Measurements from ENCODE around the gene WDTC1. TPM values are rescaled to one million over a fixed set of nuclear protein-coding genes. Genes with fewer than 3 reads are reported as not detected.

The WDTC1 gene
- total and polyA plus RNA-seq, 2 of the 8 experiments (the other 6 are each of a cell fraction or from before 2014, with no cell fraction given), result 7.5 to 18.7 TPM

GRCh38 chr1:27350663-27351540 lies 116.5 kb downstream of the WDTC1 start:
- no peaks in the 10 kb centered on the region for H3K79me1 ChIP-seq (ENCODE audit: low read depth, low read length)
- peak overlapping the region; percentile 61 for H4K5ac ChIP-seq (ENCODE audit: insufficient read length, low read depth, low read length)
- no peaks in the 10 kb centered on the region for H3K9me3 ChIP-seq (ENCODE audit: insufficient read depth in 2 of 2, low read depth in 1 of 2, low read length in 1 of 2)
- H3K36me3 ChIP-seq (ENCODE audit: control insufficient read depth in 2 of 4, insufficient read depth in 4 of 4, low read length in 3 of 4), result 0 out of 8 replicates have a peak, but pooled peaks cover 0 to 3% (median 0%) of the 10 kb centered on the region in 4 experiments
- H3K23me2 ChIP-seq (ENCODE audit: low read depth, low read length), result peaks cover 23% of the 10 kb centered on the region
- peak overlapping the region; percentile 87 for H4K91ac ChIP-seq (replicated peaks; ENCODE audit: insufficient read length, low read length)
- H2AK5ac ChIP-seq (ENCODE audit: low read depth, low read length), result peak overlapping the region; percentile 10; the same call in 1 of the 2 replicates
- H3K27ac ChIP-seq (ENCODE audit: low read depth, low read length), result no peak overlapping the region
- FAIRE-seq, result peak; percentile 32
- H2BK12ac ChIP-seq (ENCODE audit: low read depth, low read length), result peak overlapping the region; percentile 80; the same call in 1 of the 2 replicates
- H3K4me1 ChIP-seq (replicated peaks in 1 of 4; ENCODE audit: control insufficient read depth in 3 of 4, insufficient read depth in 4 of 4, low read length in 3 of 4), result peaks cover 0 to 20% (median 8%) of the 10 kb centered on the region in 4 experiments; a peak in 6 of 7 replicates
- H3K14ac ChIP-seq (ENCODE audit: insufficient read length), result no peak overlapping the region
- peak overlapping the region in 1 of 4 experiments; percentile 20; a peak in 2 of 7 replicates for H3K9ac ChIP-seq (replicated peaks in 1 of 4; ENCODE audit: extremely low read depth in 1 of 4, low read depth in 3 of 4, low read length in 3 of 4)
- no peak overlapping the region for H2BK15ac ChIP-seq (ENCODE audit: low read length)
- DNase-seq (ENCODE audit: low read depth in 1 of 2, low spot score in 2 of 2), result peak; percentile 93 to 96
- no peak overlapping the region; the same call in 1 of the 2 replicates for H2AFZ ChIP-seq (ENCODE audit: low read length)
- peak overlapping the region; percentile 60 for H3K4ac ChIP-seq (replicated peaks; ENCODE audit: insufficient read length, low read depth, low read length)
- WGBS, 2 experiments (ENCODE audit: extremely low coverage in 1 of 2, insufficient coverage in 1 of 2, insufficient read length in 1 of 2, insufficient replicate concordance in 2 of 2, low coverage in 1 of 2, low lambda C conversion rate in 2 of 2, missing lambda C conversion rate in 1 of 2), result 5% methylated on average over 48 of the region's 62 CpGs; no CpG with 5 or more reads in 1 of the 2 experiments
- no peak overlapping the region for H3K23ac ChIP-seq (ENCODE audit: insufficient read length)
- peak overlapping the region; percentile 67; the same call in 1 of the 2 replicates for H2BK5ac ChIP-seq (ENCODE audit: low read depth, low read length)
- H3K27me3 ChIP-seq (replicated peaks in 1 of 4; ENCODE audit: control insufficient read depth in 3 of 4, extremely low read depth in 1 of 4, insufficient read depth in 3 of 4, low read length in 3 of 4), result peaks cover 0 to 8% (median 6%) of the 10 kb centered on the region in 4 experiments; a peak in 5 of 7 replicates
- H3K79me2 ChIP-seq (ENCODE audit: control insufficient read depth in 1 of 2, insufficient read depth in 2 of 2, low read length in 2 of 2), result peaks cover 0 to 4% of the 10 kb centered on the region in 2 experiments; a peak in 1 of 4 replicates
- H2BK120ac ChIP-seq (replicated peaks; ENCODE audit: low read depth, low read length), result no peak overlapping the region
- POLR2A ChIA-PET (ENCODE audit: partially characterized antibody), result interaction anchor here (0.7 to 10.9 kb wide), 17 partner anchors 8 to 357 kb away, joined by 3 to 101 read pairs (median 3); partner anchors contain the start of genes MAP3K6, SYTL1, TMEM222 and TRNP1
- peak overlapping the region; percentile 72; the same call in 1 of the 2 replicates for H4K8ac ChIP-seq (ENCODE audit: extremely low read depth, insufficient read depth, low read length)
- CTCF ChIA-PET (ENCODE audit: partially characterized antibody), result interaction anchor here (0.7 to 28.8 kb wide), 19 partner anchors 9 to 312 kb away, joined by 3 to 625 read pairs (median 6); partner anchors contain the start of genes CD164L2, FCN3, GPR3 and MAP3K6
- peak overlapping the region; percentile 61; the same call in 1 of the 2 replicates for H2BK20ac ChIP-seq (ENCODE audit: low read length)
- H3K56ac ChIP-seq (replicated peaks; ENCODE audit: insufficient read length, low read depth, low read length), result peak overlapping the region; percentile 78
- H3K4me3 ChIP-seq (ENCODE audit: extremely low read depth in 1 of 4, insufficient read depth in 2 of 4, low read depth in 3 of 4, low read length in 4 of 4), result peak overlapping the region; percentile 47 to 63 (median 51)
- peak overlapping the region; percentile 96 for H3K18ac ChIP-seq (ENCODE audit: extremely low read depth, low read length)
- H3K4me2 ChIP-seq (ENCODE audit: insufficient read depth in 1 of 2, low read depth in 2 of 2, low read length in 2 of 2), result peak overlapping the region; percentile 77 to 83
- H4K20me1 ChIP-seq (replicated peaks in 1 of 2; ENCODE audit: control insufficient read depth in 1 of 2, insufficient read depth in 2 of 2, low read length in 2 of 2), result peaks cover 0 to 6% of the 10 kb centered on the region in 2 experiments
- TF ChIP-seq, protein P1, sequence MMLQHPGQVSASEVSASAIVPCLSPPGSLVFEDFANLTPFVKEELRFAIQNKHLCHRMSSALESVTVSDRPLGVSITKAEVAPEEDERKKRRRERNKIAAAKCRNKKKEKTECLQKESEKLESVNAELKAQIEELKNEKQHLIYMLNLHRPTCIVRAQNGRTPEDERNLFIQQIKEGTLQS (IDR thresholded peaks at IDR 0.05; ENCODE audit: insufficient read depth, low read depth, low read length), result no peak
- TF ChIP-seq EGR1 (IDR thresholded peaks at IDR 0.05; ENCODE audit: borderline replicate concordance, low read depth, low read length) (no peak), RAD21 (IDR thresholded peaks at IDR 0.05 in 1 of 2, conservative IDR thresholded peaks at IDR 0.05 in 1 of 2; ENCODE audit: low read depth in 2 of 2, low read length in 2 of 2) (peak; percentile 26 to 50; a peak in 3 of 4 replicates), SP4 (IDR thresholded peaks at IDR 0.05; ENCODE audit: low read length) (peak; percentile 96), NRF1 (IDR thresholded peaks at IDR 0.05; ENCODE audit: low read depth, low read length) (no peak), SIRT6 (IDR thresholded peaks at IDR 0.05; ENCODE audit: low read length) (no peak), ASH2L (IDR thresholded peaks at IDR 0.05; ENCODE audit: low read length) (peak; percentile 67), KDM5A (IDR thresholded peaks at IDR 0.05; ENCODE audit: low read length) (no peak)
- TF ChIP-seq, protein P2, sequence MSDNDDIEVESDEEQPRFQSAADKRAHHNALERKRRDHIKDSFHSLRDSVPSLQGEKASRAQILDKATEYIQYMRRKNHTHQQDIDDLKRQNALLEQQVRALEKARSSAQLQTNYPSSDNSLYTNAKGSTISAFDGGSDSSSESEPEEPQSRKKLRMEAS (IDR thresholded peaks at IDR 0.05), result peak; percentile 97
